HFF-Myc (cell line): ENCODE data around the gene MVK.

ENCODE experiments used
- DNase-seq: peaks from one replicate; pipeline ENCODE4 v3.0.0-alpha.2; 2011; ENCODE audit warnings: low read depth; ENCODE audit errors: extremely low read depth
- H3K4me3 ChIP-seq: replicated peaks from 2 replicates; pipeline ENCODE4 v1.5.1; 2011; ENCODE audit warnings: low read depth, mild to moderate bottlenecking, control low read depth, low read length
- TF ChIP-seq, protein P1 (sequence below): IDR thresholded peaks from 2 replicates; pipeline ENCODE4 v1.5.1; 2012; ENCODE audit warnings: mild to moderate bottlenecking, low read depth, low read length, control low read depth; ENCODE audit errors: missing control alignments

The MVK gene

DNA sequence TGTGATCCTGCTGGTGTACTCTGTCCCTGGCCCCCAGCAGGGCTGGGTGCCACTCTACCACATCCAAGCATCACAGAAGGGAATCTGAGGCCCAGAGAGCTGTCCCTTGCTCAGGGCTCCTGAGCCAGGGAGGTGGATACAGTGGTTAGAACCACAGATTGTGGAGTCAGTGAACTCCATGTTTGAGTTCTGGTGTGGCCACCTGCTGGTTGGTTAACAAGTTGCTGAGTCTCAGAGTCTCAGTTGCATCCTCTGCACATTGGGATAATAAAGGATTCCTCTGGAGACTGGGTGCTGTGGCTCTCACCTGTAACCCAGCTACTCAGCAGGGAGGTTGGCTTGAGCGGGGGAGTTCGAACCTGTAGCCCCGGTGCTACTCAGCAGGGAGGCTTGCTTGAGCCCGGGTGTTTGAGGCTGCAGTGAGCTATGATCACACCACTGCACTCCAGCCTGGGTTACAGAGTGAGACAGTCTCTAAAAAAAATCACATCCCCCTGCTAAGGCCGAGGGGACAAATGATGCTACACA lies 39.4 kb downstream of the MVK start:
- H3K4me3 ChIP-seq, result no peak overlapping the region
- DNase-seq, result no peak
- TF ChIP-seq, protein P1, sequence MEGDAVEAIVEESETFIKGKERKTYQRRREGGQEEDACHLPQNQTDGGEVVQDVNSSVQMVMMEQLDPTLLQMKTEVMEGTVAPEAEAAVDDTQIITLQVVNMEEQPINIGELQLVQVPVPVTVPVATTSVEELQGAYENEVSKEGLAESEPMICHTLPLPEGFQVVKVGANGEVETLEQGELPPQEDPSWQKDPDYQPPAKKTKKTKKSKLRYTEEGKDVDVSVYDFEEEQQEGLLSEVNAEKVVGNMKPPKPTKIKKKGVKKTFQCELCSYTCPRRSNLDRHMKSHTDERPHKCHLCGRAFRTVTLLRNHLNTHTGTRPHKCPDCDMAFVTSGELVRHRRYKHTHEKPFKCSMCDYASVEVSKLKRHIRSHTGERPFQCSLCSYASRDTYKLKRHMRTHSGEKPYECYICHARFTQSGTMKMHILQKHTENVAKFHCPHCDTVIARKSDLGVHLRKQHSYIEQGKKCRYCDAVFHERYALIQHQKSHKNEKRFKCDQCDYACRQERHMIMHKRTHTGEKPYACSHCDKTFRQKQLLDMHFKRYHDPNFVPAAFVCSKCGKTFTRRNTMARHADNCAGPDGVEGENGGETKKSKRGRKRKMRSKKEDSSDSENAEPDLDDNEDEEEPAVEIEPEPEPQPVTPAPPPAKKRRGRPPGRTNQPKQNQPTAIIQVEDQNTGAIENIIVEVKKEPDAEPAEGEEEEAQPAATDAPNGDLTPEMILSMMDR, result peak; percentile 35

DNA sequence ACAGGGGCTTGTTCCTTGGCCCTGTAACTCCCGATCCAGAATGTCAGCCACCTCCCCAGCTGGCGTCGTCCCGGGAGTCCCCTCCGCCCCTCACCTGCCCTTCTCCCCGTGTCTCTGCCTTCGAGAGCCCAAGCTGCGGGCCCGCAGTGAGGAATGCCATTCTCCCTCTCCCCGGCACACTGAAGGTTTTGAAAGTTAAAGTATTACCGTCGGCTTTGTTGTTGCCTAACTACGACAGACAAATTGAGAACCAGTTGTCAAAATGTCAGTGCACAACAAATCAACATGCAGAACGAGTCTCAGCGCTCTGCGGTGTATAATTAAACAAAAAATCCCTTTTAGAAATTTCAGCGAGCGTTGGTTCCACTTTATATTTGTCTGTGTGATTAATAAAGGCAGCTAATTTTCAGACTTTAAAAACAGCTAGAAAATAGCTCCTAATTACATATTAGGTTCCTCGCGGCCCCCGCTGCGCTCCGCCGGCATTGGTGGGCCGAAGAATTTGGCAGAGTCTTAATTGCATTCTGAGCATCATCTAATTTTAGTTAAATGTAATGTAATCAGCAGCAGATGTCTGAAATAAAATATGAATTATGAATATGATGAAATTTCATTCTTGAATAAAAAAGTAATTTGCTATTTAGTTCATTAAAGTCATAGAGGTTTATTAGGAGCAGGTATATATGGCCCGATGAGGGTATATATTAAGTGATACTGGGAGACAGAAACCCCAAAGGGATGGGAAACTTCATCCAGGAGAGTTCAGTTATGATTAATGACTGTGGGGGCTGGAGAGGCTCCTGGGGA lies 40.3 kb downstream of the MVK start:
- TF ChIP-seq, protein P1, result no peak
- no peak for DNase-seq
- H3K4me3 ChIP-seq, result no peak overlapping the region

DNA sequence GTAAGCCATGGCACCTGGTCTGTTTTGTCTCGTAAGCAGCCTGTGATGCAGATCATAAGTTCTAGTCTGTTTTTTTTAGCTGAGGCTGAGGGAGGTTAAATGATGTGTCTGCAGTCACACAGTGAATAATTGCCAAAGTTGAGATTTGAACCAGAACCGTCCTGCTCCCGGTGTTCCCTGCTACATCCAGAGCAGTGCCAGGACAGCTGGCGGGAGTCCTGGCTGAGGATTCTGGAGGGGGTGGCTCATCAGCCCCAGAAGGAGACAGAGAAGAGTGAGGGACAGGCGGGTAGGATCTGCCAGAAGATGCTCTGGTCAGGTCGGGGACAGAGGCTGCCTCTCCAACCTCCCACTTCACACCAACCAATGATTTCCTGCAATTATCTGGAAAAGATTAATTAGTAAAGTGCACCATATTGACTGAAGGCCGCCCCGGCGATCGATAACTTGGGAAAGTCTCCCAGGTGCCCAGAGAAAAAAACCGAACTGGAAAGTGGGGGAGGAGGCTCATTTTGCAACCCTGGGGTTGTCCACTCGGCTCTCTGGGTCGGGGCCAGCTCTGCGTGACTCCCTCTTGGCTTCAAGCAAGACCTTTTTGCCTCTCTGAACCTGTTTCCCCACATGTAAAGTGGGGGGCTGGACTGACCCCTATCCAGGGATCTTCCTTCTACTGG lies 42.1 kb downstream of the MVK start:
- no peak for DNase-seq
- no peak overlapping the region for H3K4me3 ChIP-seq
- TF ChIP-seq, protein P1, result no peak

DNA sequence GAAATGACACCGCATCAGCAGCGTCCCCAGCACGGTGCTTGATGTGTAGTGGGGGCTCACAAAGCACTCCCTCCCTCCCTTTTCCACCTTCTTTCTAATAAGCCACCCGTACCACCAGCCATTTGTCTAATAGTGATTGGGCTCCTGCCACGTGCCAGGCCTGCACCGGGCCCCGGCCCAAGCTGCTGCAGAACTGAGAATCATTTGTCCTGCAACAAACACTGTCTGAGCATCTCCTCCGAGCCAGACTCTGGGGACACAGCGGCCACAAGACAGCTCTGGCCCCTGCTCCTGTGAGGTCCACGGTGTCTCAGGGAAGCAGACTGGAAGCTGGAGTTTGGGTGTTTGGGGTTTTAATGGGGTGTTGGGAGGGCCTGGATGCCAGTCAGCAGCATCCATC lies 43.9 kb downstream of the MVK start:
- no peak overlapping the region for H3K4me3 ChIP-seq
- TF ChIP-seq, protein P1, result no peak
- no peak for DNase-seq

DNA sequence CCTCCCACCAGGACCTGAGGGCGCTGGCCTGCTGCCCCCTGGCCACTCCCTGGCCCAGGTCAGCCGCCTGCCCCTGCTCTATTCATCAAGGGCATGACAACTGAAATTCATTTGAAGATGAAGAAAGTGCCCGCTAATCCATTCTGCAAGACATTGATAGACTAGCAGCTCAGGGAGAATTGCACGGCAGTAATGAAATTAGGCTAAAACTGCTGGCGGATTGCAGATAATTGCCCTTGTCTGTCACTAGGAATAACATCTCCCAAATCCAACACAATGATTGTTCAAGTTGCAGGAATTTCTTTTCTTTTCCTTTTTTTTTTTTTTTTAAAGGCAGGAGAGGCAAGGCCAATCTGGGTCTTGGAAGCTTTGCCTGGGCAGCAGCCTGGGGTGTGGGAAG lies 44.5 kb downstream of the MVK start:
- TF ChIP-seq, protein P1, result no peak
- DNase-seq, result no peak
- H3K4me3 ChIP-seq, result no peak overlapping the region

DNA sequence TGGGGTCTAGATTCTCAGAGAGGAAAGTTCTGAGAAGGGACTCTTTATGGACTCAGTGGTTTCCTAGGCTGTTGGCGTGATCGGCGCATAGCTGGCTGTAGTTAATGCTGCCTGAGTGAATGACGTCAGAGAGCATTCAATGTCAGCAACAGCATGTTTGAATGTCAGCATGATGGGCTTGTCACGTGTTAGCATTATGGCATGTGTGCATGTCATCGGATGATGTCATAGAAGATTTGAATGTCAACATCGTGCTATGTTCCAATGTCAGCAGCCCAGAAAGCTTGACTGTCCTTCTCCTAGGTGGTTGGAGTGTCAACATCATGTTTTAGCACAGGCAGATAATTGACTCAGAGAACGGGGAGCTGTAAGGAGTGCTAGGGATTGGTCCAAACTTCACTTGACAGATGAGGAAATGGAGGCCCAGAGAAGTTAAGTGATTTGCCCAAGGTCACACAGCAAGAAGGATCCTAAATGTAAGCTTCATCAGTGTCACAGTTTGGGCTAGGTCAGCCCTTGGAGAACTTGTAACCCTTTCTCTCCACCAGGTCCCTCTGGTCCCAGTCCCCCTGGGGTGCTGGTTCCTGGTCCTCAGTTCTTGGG lies 45.5 kb downstream of the MVK start:
- TF ChIP-seq, protein P1, result no peak

More for the DNA sequence above, 45.5 kb downstream of the MVK start:
- H3K4me3 ChIP-seq, result no peak overlapping the region
- no peak for DNase-seq
